H7 (cell line): ENCODE measurements around the gene PPTC7. TPM values are rescaled to one million over a fixed set of nuclear protein-coding genes. Genes with fewer than 3 reads are reported as not detected.
"Not testable (repeated sequence)": the region's sequence is repeated elsewhere in the genome, so short reads cannot be mapped to it uniquely, and the experiment has no call there.

Experiments
- DNase-seq: peaks from one replicate; pipeline ENCODE4 v3.0.0; 2012
- H3K27me3 ChIP-seq: 2 replicates; pipeline ENCODE4 v1.6.0; 2011; ENCODE audit warnings: mild to moderate bottlenecking, low read length; ENCODE audit not compliant: control insufficient read depth, insufficient read depth
- H3K36me3 ChIP-seq: replicated peaks from 2 replicates; pipeline ENCODE4 v1.5.1; 2011; ENCODE audit warnings: low read length; ENCODE audit not compliant: control insufficient read depth, insufficient read depth
- H3K4me3 ChIP-seq: 2 replicates; pipeline ENCODE4 v1.5.1; 2011; ENCODE audit warnings: low read depth, mild to moderate bottlenecking, control low read depth, low read length, moderate library complexity; ENCODE audit not compliant: insufficient read depth
- total RNA-seq: library from RNA; depleted of rRNA; stranded (reverse); fragments of >200 nt; shearing (Covaris generic); gene quantifications from 2 replicates; pipeline ENCODE4 v1.2.3, GENCODE V29; 2014

The PPTC7 gene
- total RNA-seq, 1 experiment from 2014 or later = 4.6 TPM

DNA sequence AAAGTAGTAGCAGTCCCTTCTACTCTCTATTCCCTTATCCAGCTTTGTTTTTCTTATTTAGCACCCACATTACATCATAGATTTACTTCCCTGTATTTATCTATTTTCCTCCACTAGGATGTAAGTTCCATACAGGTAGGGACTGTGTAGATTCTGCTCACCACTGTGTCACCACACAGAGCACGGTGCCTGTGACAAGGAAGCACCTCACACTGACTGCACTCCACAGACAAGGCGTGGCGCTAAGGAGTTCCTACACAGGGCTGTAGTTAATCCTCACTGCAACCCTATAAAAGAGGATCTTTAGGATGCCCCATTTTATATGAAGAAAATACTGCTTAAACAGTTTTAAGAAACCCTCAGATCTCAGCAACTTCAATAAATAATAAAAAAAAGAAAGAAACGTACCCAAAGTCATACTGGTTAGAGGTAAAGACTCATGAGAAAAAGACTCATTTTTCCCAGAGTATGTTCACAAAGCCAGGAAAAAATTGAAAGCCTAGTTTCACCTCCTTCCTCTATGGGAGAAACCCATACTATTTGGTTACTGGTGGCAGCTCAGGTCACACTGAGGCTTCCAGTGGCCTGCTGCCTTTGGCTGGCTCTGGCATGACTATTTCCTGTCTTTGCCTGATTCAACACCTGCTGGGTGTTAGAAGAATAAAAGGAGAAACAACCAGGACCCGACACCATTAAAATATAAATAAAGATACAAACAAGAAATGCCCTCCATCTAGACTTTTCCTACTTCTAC is 44.1 kb downstream of the PPTC7 start:
- peaks cover 11% of the 10 kb centered on the region for H3K36me3 ChIP-seq
- no peaks in the 10 kb centered on the region for H3K27me3 ChIP-seq
- no peak overlapping the region for H3K4me3 ChIP-seq
- no peak for DNase-seq

DNA sequence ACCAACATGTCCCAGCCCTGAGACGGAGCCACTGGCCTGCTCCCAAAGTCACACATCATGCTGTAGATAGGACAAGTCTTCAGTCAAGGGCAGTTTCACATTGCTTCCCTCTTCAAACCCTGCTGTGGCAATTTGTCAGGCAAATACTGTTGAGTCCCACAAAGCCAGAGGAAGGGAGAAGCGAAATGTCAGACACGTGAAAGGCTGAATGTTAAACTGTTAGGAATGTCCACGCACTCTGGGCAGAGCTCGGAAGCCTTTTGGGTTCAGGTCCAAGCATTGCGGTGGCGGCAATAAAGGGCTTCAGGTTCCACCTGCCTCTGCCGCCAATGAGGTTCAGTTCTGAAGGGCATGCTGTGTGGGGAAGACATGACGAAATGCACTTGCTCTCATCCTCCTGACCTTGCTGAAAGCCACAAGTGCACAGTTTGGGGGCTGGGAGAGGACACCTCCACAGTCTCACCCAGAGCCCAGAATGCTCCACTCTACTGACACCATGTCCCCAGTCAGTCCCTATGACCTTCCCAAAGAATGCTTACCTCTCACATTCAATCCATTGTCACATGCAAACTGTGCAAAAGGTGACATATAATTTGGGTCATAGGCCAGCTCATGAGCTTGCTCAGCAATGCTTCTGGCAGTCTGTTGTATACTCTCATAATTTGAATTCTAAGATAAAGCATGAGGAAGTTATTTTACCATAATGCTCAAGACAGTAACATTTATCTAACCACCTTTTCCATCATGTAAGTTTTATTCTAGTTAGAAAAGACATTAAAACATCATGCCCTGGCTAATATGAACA is 45.3 kb downstream of the PPTC7 start:
- Histone ChIP-seq H3K27me3 (no peaks in the 10 kb centered on the region), H3K36me3 (peaks cover 8% of the 10 kb centered on the region), H3K4me3 (no peak overlapping the region)
- DNase-seq = no peak

- no peak for DNase-seq
- H3K4me3 ChIP-seq = no peak overlapping the region
- no peaks in the 10 kb centered on the region for H3K27me3 ChIP-seq
- H3K36me3 ChIP-seq = peaks cover 8% of the 10 kb centered on the region
Measured at GRCh38 chr12:110536834-110537604, 46.1 kb downstream of the PPTC7 start.

DNA sequence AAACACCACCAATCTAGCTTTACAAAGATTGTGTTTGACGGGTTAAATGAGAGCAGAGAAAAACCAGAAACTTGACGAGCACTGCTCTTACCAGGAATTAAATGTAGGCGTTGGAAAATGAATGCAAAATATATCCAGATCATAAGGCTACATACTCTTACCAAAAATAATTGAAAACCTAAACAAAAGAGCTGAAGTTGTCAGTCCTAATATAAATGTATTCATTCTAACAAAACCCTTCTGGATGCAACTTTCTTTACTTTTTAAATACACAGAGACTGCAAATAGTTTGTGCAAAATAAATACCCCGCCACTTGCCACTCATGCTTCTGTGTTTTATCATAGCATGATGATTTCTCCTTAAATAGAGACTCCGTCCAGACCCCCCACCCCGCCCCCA is 48.3 kb downstream of the PPTC7 start:
- DNase-seq = no peak
- no peak overlapping the region for H3K4me3 ChIP-seq
- peaks cover 8% of the 10 kb centered on the region for H3K36me3 ChIP-seq
- no peaks in the 10 kb centered on the region for H3K27me3 ChIP-seq

GRCh38 chr12:110533607-110534006 is 49.5 kb downstream of the PPTC7 start:
- no peak for DNase-seq
- Histone ChIP-seq H3K36me3 (peaks cover 6% of the 10 kb centered on the region), H3K4me3 (no peak overlapping the region), H3K27me3 (no peaks in the 10 kb centered on the region)

DNA sequence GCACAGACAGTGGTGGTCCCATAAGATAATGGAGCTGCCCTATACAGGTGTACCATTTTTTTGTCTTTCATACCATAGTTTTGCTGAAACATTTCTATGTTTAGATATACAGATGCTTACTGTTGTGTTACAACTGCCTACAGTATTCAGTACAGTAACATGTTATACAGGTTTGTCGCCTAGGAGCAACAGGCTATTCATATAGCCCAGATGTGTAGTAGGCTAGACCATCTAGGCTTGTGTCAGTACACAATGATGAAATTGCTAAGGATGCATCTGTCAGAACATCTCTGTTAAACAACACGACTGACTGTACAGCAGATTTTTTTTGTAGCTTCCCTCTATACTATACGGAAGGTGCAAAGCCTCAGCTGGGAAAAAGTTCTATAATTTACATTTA is 50.5 kb downstream of the PPTC7 start:
- no peak for DNase-seq
- Histone ChIP-seq H3K4me3 (no peak overlapping the region), H3K27me3 (no peaks in the 10 kb centered on the region), H3K36me3 (peaks cover 4% of the 10 kb centered on the region)

- Histone ChIP-seq H3K4me3 (no peak overlapping the region), H3K27me3 (no peaks in the 10 kb centered on the region), H3K36me3 (peaks cover 2% of the 10 kb centered on the region)
- DNase-seq = no peak
Measured at GRCh38 chr12:110531741-110532333, 51.3 kb downstream of the PPTC7 start.

DNA sequence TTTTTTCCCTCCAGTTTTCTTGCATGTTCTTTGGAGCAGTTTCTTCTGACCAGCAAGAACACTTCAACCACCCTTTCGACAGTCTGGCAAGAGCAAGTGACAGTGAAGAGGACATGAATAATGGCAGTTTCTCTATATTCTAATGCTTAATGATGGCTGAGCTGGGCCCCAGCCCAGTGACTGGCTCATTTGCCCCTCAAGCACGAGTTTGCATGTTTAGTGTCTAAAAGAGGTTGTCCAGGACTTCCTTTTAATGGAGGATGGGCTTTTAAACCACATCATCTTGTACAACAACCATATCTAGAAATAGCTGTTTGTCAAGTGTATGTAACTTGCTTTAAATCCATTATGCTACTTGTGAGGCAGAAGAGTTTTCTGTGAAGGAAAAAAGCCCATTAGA is 52.6 kb downstream of the PPTC7 start:
- H3K4me3 ChIP-seq = no peak overlapping the region
- H3K27me3 ChIP-seq = no peaks in the 10 kb centered on the region
- no peaks in the 10 kb centered on the region for H3K36me3 ChIP-seq
- no peak for DNase-seq

- H3K27me3 ChIP-seq = no peaks in the 10 kb centered on the region
- H3K36me3 ChIP-seq = no peaks in the 10 kb centered on the region
- no peak overlapping the region for H3K4me3 ChIP-seq
- DNase-seq = peak; percentile 12
Measured at GRCh38 chr12:110528277-110528839, 54.8 kb downstream of the PPTC7 start.

DNA sequence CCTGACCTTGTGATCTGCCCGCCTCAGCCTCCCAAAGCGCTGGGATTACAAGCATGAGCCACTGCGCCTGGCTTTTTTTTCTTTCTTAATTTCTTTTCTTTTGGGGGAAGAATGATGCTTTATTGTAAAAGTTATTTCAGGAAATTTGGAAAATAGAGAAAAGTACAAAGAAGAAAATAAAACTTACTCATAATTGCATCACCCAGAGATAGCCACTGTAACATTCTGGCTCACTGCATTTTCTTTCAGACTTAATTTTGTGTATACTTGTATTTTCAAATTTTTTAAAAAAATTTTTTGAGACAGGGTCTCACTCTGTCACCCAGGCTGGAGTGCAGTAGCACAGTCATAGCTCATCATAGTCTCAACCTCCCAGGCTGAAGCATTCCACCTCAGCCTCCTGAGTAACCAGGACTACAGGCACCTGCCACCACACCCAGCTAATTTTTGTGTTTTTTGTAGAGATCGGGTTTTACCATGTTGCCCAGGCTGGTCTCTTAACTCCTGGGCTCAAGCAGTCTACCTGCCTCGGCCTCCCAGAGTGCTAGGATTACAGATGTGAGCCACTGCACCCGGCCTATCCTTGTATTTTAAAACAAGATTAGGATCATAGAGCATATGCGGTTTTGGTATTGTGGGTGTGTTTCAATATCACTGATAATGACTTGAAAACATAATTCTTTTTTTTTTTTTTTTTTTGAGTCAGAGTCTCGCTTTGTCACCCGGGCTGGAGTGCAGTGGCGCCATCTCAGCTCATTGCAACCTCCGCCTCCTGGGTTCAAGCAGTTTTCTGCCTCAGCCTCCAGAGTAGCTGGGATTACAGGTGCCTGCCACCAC is 62.0 kb downstream of the PPTC7 start:
- H3K4me3 ChIP-seq, H3K27me3 ChIP-seq, H3K36me3 ChIP-seq, DNase-seq: not testable (repeated sequence)

DNA sequence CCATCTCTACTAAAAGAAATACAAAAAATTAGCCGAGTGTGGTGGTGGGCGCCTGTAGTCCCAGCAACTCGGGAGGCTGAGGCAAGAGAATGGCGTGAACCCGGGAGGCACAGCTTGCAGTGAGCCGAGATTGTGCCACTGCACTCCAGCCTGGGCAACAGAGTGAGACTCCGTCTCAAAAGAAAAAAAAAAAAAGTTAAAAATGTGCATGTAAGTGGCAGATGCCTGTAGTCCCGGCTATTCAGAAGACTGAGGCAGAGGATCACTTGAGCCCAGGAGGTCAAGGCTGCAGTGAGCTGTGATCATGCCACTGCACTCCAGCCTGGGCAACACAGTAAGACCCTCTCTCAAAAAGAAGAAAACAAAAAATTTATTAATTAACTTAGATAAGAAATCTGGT is 65.1 kb downstream of the PPTC7 start:
- H3K27me3 ChIP-seq, H3K36me3 ChIP-seq, DNase-seq, H3K4me3 ChIP-seq: not testable (repeated sequence)

DNA sequence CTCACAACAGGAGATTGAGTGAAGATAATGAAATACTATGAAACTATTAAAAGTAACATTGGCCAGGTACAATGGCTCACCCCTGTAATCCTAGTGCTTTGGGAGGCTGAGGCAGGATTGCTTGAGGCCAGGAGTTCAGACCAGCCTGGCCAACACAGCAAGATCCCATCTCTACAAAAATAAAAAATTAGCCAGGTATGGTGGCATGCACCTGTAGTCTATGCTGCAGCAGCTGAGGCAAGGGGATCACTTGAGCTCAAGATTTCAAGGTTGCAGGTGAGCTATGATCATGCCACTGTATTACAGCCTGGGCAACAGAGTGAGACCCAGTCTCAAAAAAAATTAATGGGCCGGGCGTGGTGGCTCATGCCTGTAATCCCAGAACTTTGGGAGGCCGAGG is 66.1 kb downstream of the PPTC7 start:
- no peaks in the 10 kb centered on the region for H3K27me3 ChIP-seq
- no peak for DNase-seq
- H3K4me3 ChIP-seq = no peak overlapping the region
- no peaks in the 10 kb centered on the region for H3K36me3 ChIP-seq

GRCh38 chr12:110514363-110514762 is 68.8 kb downstream of the PPTC7 start:
- DNase-seq = no peak
- no peak overlapping the region for H3K4me3 ChIP-seq
- no peaks in the 10 kb centered on the region for H3K36me3 ChIP-seq
- no peaks in the 10 kb centered on the region for H3K27me3 ChIP-seq
